Mammary epithelial cell (primary cell): ENCODE results near the gene HES4.

Source experiments
- EZH2 ChIP-seq: IDR thresholded peaks from 2 replicates; pipeline ENCODE4 v1.6.1; 2012; ENCODE audit warnings: low read length, inconsistent platforms, borderline replicate concordance
- TF ChIP-seq, protein P1 (sequence below), 2 donors: IDR thresholded peaks in 1 of 2; conservative IDR thresholded peaks in 1 of 2; 2 replicates each; pipeline ENCODE4 v1.5.1; 2011 to 2012; ENCODE audit warnings: inconsistent platforms in 2 of 2, low read length in 2 of 2, mild to moderate bottlenecking in 2 of 2, control low read depth in 1 of 2, low read depth in 1 of 2; ENCODE audit not compliant: insufficient read depth in 1 of 2; ENCODE audit errors: extremely low read depth in 1 of 2

DNA sequence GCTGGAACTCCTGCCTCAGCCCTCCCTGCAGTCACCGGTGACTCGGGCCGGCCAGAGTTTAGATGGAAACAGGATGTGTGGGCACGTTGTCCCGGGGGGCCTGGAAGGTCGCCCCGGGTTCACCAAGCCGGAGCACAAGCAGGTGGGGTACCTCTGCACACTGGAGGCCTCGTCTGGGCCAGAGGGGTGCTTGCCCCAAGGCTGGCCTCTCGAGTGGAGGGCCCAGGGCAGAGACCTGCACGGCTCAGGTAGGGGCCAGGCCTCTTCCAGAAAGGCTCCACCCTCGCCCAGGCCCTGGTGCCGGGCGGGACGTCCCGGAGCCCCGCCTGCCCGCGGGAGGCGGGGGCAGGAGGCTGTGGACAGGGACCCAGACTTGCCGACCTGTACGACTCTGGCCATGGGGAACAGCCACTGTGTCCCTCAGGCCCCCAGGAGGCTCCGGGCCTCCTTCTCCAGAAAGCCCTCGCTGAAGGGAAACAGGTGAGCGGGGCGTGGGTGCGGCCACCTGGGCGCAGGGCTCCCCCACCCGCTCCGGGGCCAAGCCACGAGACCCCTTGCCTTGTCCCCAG, 33.7 kb downstream of the HES4 start, which contains the start of gene PLEKHN1:
- TF ChIP-seq EZH2: no peak
- TF ChIP-seq, protein P1, sequence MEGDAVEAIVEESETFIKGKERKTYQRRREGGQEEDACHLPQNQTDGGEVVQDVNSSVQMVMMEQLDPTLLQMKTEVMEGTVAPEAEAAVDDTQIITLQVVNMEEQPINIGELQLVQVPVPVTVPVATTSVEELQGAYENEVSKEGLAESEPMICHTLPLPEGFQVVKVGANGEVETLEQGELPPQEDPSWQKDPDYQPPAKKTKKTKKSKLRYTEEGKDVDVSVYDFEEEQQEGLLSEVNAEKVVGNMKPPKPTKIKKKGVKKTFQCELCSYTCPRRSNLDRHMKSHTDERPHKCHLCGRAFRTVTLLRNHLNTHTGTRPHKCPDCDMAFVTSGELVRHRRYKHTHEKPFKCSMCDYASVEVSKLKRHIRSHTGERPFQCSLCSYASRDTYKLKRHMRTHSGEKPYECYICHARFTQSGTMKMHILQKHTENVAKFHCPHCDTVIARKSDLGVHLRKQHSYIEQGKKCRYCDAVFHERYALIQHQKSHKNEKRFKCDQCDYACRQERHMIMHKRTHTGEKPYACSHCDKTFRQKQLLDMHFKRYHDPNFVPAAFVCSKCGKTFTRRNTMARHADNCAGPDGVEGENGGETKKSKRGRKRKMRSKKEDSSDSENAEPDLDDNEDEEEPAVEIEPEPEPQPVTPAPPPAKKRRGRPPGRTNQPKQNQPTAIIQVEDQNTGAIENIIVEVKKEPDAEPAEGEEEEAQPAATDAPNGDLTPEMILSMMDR (conservative IDR thresholded peaks at IDR 0.05 in 1 of 2, IDR thresholded peaks at IDR 0.05 in 1 of 2; ENCODE audit: extremely low read depth in 1 of 2, insufficient read depth in 1 of 2, low read depth in 1 of 2, low read length in 2 of 2): no peak
